ENCODE results near the gene ZNF185.

The ZNF185 gene

GRCh38 chrX:152878976-152879755, 18.7 kb upstream of the ZNF185 start:
- DNase-seq (ENCODE audit: low read depth in 1 of 2, low spot score in 1 of 2): no peak
- in situ Hi-C loops (cut with HindIII; ENCODE audit: low pct_unique_long_range_greater_than_20kb, low sequenced_read_pairs): no loop called here
- no peak for TF ChIP-seq JUND (IDR thresholded peaks at IDR 0.05; ENCODE audit: low read depth)

- no peak for TF ChIP-seq JUND (IDR thresholded peaks at IDR 0.05; ENCODE audit: low read depth)
- in situ Hi-C loops (cut with HindIII; ENCODE audit: low pct_unique_long_range_greater_than_20kb, low sequenced_read_pairs): no loop called here
- no peak for DNase-seq (ENCODE audit: low read depth in 1 of 2, low spot score in 1 of 2)
Measured at GRCh38 chrX:152881289-152881688, 16.6 kb upstream of the ZNF185 start.

GRCh38 chrX:152884171-152884570, 13.7 kb upstream of the ZNF185 start:
- TF ChIP-seq JUND (IDR thresholded peaks at IDR 0.05; ENCODE audit: low read depth): no peak
- DNase-seq (ENCODE audit: low read depth in 1 of 2, low spot score in 1 of 2): no peak
- in situ Hi-C loops (cut with HindIII; ENCODE audit: low pct_unique_long_range_greater_than_20kb, low sequenced_read_pairs): no loop called here

- no peak for TF ChIP-seq JUND (IDR thresholded peaks at IDR 0.05; ENCODE audit: low read depth)
- in situ Hi-C loops (cut with HindIII; ENCODE audit: low pct_unique_long_range_greater_than_20kb, low sequenced_read_pairs): no loop called here
- DNase-seq (ENCODE audit: low read depth in 1 of 2, low spot score in 1 of 2): no peak
Measured at GRCh38 chrX:152886716-152887115, 11.2 kb upstream of the ZNF185 start.

- DNase-seq (ENCODE audit: low read depth in 1 of 2, low spot score in 1 of 2): no peak
- in situ Hi-C loops (cut with HindIII; ENCODE audit: low pct_unique_long_range_greater_than_20kb, low sequenced_read_pairs): no loop called here
- TF ChIP-seq JUND (IDR thresholded peaks at IDR 0.05; ENCODE audit: low read depth): no peak
Measured at GRCh38 chrX:152892499-152892898, 5.4 kb upstream of the ZNF185 start.

GRCh38 chrX:152892999-152893891, 4.6 kb upstream of the ZNF185 start:
- DNase-seq (ENCODE audit: low read depth in 1 of 2, low spot score in 1 of 2): no peak
- in situ Hi-C loops (cut with HindIII; ENCODE audit: low pct_unique_long_range_greater_than_20kb, low sequenced_read_pairs): no loop called here
- no peak for TF ChIP-seq JUND (IDR thresholded peaks at IDR 0.05; ENCODE audit: low read depth)

GRCh38 chrX:152893980-152894610, 3.8 kb upstream of the ZNF185 start:
- DNase-seq (ENCODE audit: low read depth in 1 of 2, low spot score in 1 of 2): no peak
- in situ Hi-C loops (cut with HindIII; ENCODE audit: low pct_unique_long_range_greater_than_20kb, low sequenced_read_pairs): no loop called here
- TF ChIP-seq JUND (IDR thresholded peaks at IDR 0.05; ENCODE audit: low read depth): no peak

GRCh38 chrX:152895121-152895520, 2.7 kb upstream of the ZNF185 start:
- in situ Hi-C loops (cut with HindIII; ENCODE audit: low pct_unique_long_range_greater_than_20kb, low sequenced_read_pairs): no loop called here
- no peak for TF ChIP-seq JUND (IDR thresholded peaks at IDR 0.05; ENCODE audit: low read depth)
- DNase-seq (ENCODE audit: low read depth in 1 of 2, low spot score in 1 of 2): no peak

- in situ Hi-C loops (cut with HindIII; ENCODE audit: low pct_unique_long_range_greater_than_20kb, low sequenced_read_pairs): no loop called here
- DNase-seq (ENCODE audit: low read depth in 1 of 2, low spot score in 1 of 2): peak; percentile 23 to 76
- TF ChIP-seq JUND (IDR thresholded peaks at IDR 0.05; ENCODE audit: low read depth): no peak
Measured at GRCh38 chrX:152895724-152896420, 2.0 kb upstream of the ZNF185 start.

- no peak for DNase-seq (ENCODE audit: low read depth in 1 of 2, low spot score in 1 of 2)
- in situ Hi-C loops (cut with HindIII; ENCODE audit: low pct_unique_long_range_greater_than_20kb, low sequenced_read_pairs): no loop called here
- TF ChIP-seq JUND (IDR thresholded peaks at IDR 0.05; ENCODE audit: low read depth): no peak
Measured at GRCh38 chrX:152896450-152896849, 1.4 kb upstream of the ZNF185 start.

- DNase-seq (ENCODE audit: low read depth in 1 of 2, low spot score in 1 of 2): no peak
- in situ Hi-C loops (cut with HindIII; ENCODE audit: low pct_unique_long_range_greater_than_20kb, low sequenced_read_pairs): no loop called here
- no peak for TF ChIP-seq JUND (IDR thresholded peaks at IDR 0.05; ENCODE audit: low read depth)
Measured at GRCh38 chrX:152898442-152898841, 575 bp downstream of the ZNF185 start.

Data from T47D (cell line).